ENCODE results near the gene INSR.
A peak's percentile ranks its signal among the peaks of the same experiment; 100 is the strongest.

The INSR gene

DNA sequence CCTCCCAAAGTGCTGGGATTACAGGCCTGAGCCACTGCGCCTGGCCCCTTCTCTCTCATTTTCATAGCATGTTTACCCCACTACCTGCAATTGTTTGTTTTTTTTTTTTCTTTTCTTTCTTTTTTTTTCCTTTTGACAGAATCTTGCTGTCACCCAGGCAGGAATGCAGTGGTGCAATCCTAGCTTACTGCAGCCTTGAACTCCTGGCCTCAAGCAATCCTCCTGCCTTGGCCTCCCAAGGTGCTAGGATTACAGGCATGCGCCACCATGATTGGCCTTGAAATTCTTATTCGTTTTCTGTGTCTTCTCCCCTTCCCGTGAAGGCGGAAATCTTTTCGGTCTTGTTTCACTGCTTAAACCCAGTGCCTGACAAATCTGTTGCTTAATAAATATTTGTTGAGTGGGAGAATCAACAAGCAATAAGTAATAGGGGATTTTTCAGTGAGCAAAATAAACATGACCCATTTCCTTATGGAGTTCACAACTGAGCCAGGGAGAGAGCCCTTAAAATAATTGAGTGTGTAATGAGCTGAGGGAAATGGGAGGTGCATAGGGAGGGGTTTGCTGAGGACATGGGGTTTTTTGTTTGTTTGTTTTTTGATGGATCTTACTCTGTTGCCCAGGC, 1.8 kb upstream of the INSR start:
- Histone ChIP-seq H3K27ac (no peak overlapping the region), H3K36me3 (ENCODE audit: control insufficient read depth, insufficient read depth, low read length) (no peaks in the 10 kb centered on the region), H3K79me2 (peaks cover 9% of the 10 kb centered on the region), H3K9ac (no peak overlapping the region), H3K4me1 (peaks cover 10% of the 10 kb centered on the region), H3K9me3 (ENCODE audit: control insufficient read depth, low read length) (no peaks in the 10 kb centered on the region), H3K27me3 (ENCODE audit: control insufficient read depth, insufficient read depth, low read length) (no peaks in the 10 kb centered on the region), H2AFZ (no peak overlapping the region), H3K4me2 (ENCODE audit: low read length) (no peak overlapping the region), H3K4me3 (ENCODE audit: low read depth, low read length) (no peak overlapping the region)
- TF ChIP-seq CTCF (IDR thresholded peaks at IDR 0.05): no peak

DNA sequence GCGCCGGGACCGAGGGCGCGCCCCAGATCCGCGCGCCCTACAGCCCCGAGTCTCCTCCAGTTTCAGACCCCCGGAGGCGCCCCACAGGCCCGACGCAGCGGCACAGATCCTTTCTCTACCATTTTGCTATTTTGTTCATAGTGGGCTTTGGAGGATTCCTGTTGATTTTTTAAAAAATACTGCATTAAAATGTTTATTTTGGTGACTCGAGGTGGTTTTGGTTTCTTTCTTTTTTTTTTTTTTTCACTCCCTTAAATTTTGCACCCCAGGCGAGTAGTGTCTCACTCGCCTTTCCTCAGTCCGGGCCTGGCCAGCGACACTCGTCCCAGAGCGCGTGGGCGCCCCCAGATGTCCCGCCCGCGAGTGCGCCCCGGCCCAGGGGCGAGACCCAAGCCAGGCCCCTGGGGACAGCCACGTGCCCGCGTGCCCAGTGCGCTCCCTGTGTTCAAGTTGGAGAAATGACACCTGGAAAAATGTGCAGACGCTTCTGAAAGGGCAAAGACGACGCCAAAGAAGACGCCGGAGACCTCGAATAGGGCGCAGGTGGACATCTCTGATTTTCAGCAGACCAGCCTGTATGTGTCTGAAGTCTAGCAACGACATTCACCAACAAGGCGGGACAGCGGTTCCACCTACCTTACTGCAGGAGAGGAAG, 471 bp upstream of the INSR start:
- Histone ChIP-seq H3K9ac (no peak overlapping the region), H3K79me2 (peaks cover 9% of the 10 kb centered on the region), H3K36me3 (ENCODE audit: control insufficient read depth, insufficient read depth, low read length) (no peaks in the 10 kb centered on the region), H3K27me3 (ENCODE audit: control insufficient read depth, insufficient read depth, low read length) (no peaks in the 10 kb centered on the region), H3K4me2 (ENCODE audit: low read length) (peak overlapping the region; percentile 75), H3K4me1 (peaks cover 10% of the 10 kb centered on the region), H3K27ac (peak overlapping the region; percentile 76), H3K4me3 (ENCODE audit: low read depth, low read length) (peak overlapping the region; percentile 64), H2AFZ (peak overlapping the region; percentile 95), H3K9me3 (ENCODE audit: control insufficient read depth, low read length) (no peaks in the 10 kb centered on the region)
- TF ChIP-seq CTCF (IDR thresholded peaks at IDR 0.05): peak; percentile 72

DNA sequence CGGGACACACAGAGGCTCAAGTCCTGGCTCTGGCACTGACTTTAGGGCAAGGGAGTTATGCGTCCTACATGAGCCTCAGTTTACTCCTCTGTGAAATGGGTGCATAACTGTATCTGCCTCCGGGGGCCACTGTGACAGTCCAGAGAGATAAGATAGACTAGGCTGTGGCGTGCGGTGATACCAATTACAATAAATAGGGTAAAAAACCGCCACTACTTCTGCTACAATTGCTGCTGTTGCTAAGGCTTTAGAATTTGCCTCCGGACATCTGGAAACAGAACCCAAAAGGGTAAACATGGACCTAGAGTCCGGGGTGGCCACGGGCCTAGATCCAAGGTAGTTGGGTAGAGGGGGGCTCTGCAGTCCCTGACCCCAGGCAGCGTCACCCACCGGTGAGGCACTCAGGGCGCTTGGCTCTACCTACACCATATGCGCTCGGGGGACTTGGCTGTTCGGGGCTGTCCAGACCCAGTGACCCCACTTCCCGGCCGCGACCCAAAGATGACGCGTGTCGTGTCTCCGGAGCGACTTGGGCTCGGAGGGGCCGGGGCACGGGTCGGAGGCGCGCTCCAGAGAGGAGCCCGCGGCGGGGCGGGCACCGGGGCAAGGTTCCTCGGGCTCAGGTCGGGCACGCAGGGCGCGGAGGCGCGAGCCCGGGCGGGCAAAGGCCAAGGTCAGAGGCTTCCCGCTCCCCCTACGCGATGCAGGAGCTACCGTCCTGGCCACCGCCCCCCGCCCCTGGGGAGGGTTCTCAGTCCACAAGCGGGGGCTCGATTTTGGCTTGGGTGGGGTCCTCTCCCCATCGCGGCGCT, 1.1 kb downstream of the INSR start:
- Histone ChIP-seq H3K4me3 (ENCODE audit: low read depth, low read length) (peak overlapping the region; percentile 64), H3K9ac (no peak overlapping the region), H3K4me2 (ENCODE audit: low read length) (peak overlapping the region; percentile 69), H3K27ac (peak overlapping the region; percentile 17), H3K79me2 (peaks cover 9% of the 10 kb centered on the region), H3K9me3 (ENCODE audit: control insufficient read depth, low read length) (no peaks in the 10 kb centered on the region), H2AFZ (peak overlapping the region; percentile 72), H3K27me3 (ENCODE audit: control insufficient read depth, insufficient read depth, low read length) (no peaks in the 10 kb centered on the region), H3K4me1 (peaks cover 10% of the 10 kb centered on the region), H3K36me3 (ENCODE audit: control insufficient read depth, insufficient read depth, low read length) (no peaks in the 10 kb centered on the region)
- no peak for TF ChIP-seq CTCF (IDR thresholded peaks at IDR 0.05)

DNA sequence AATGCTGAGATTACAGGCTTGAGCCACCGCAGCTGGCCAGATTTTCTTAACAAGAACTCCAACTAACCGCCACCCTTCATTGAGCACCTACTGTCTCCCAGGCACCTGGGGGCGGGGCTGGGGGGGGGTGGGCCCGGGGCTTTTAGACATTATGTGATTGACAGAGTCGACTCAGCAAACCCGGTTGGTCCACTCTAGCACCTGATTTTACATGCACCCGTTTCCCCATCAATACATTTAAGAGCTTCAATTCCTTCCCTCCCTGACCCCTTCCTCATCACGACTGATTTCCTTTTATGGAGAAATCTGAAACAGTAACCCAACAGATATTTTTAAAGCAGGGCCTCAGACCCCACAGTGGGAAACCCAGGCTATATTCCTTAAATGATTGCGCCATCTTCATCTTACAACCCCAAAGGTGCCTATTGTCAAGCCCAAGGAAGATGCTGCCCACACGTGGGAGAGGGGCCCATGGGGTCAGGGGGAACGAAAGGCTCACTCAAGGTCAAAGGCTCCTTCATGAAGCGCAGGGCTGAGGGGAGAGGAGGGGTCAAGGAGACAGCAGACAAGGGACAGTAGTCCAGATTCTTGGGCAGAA, 1.8 kb downstream of the INSR start:
- no peaks in the 10 kb centered on the region for H3K36me3 ChIP-seq (ENCODE audit: control insufficient read depth, insufficient read depth, low read length)
- peak overlapping the region; percentile 69 for H3K4me2 ChIP-seq (ENCODE audit: low read length)
- peaks cover 10% of the 10 kb centered on the region for H3K4me1 ChIP-seq
- H2AFZ ChIP-seq: no peak overlapping the region
- peaks cover 12% of the 10 kb centered on the region for H3K79me2 ChIP-seq
- no peak for TF ChIP-seq CTCF (IDR thresholded peaks at IDR 0.05)
- no peaks in the 10 kb centered on the region for H3K9me3 ChIP-seq (ENCODE audit: control insufficient read depth, low read length)
- no peak overlapping the region for H3K9ac ChIP-seq
- H3K4me3 ChIP-seq (ENCODE audit: low read depth, low read length): peak overlapping the region; percentile 64
- H3K27ac ChIP-seq: peak overlapping the region; percentile 17
- no peaks in the 10 kb centered on the region for H3K27me3 ChIP-seq (ENCODE audit: control insufficient read depth, insufficient read depth, low read length)

Data from parathyroid adenoma (tissue), 2 donors.